Uterus (tissue), 4 donors: ENCODE results near the gene ERF. TPM values are rescaled to one million over a fixed set of nuclear protein-coding genes. Genes with fewer than 3 reads are reported as not detected.

Experiments
- DNase-seq, 2 donors: peaks; one replicate each; pipeline ENCODE4 v3.0.0-alpha.2; 2019 to 2020
- H3K27ac ChIP-seq, 2 donors: fragments of 200-600 bp; sonication (generic); 1 replicate in 1 of 2; 2 replicates in 1 of 2; pipeline ENCODE4 v1.5.1; 2016 to 2018
- H3K27me3 ChIP-seq, 2 donors: fragments of 200-600 bp; sonication (generic); one replicate each; pipeline ENCODE4 v1.5.1; 2018 to 2019; ENCODE audit warnings: control low read depth in 1 of 2
- H3K36me3 ChIP-seq, 2 donors: fragments of 200-600 bp; sonication (generic); one replicate each; pipeline ENCODE4 v1.5.1; 2019; ENCODE audit warnings: control low read depth in 1 of 2
- H3K4me1 ChIP-seq, 2 donors: fragments of 200-600 bp; sonication (generic); one replicate each; pipeline ENCODE4 v1.5.1; 2018 to 2019; ENCODE audit warnings: control low read depth in 1 of 2
- H3K4me3 ChIP-seq, 2 donors: fragments of 200-600 bp; sonication (generic); 1 replicate in 1 of 2; 2 replicates in 1 of 2; pipeline ENCODE4 v1.5.1; 2018 to 2019; ENCODE audit warnings: mild to moderate bottlenecking in 1 of 2
- H3K9me3 ChIP-seq, 2 donors: fragments of 200-600 bp; sonication (generic); one replicate each; pipeline ENCODE4 v1.5.1; 2019; ENCODE audit warnings: control low read depth in 1 of 2
- POLR2A ChIP-seq, 2 donors: fragments of 450-650 bp; IDR thresholded peaks; one replicate each; pipeline ENCODE4 v1.6.1; 2016; ENCODE audit warnings: antibody characterized with exemption in 2 of 2, mild to moderate bottlenecking in 1 of 2, moderate library complexity in 1 of 2
- intact Hi-C: fragments of 100-400 bp; cut with DNase I; formaldehyde crosslinking; loops from one replicate; pipeline ENCODE4 v1.15.1; 2023; ENCODE audit warnings: low total_unique reads
- total RNA-seq, 4 donors: library from RNA; depleted of rRNA in 3 of 4; stranded (reverse); fragments of >200 nt in 3 of 4; gene quantifications; one replicate each; pipeline versions ENCODE4 v1.1.0 to v1.2.4, GENCODE V29; 2014 to 2023
- TF ChIP-seq, protein P1 (sequence below), 4 experiments: fragments of 200-600 bp in 2 of 4; fragments of 450-650 bp in 2 of 4; sonication (generic) in 2 of 4; IDR thresholded peaks; one replicate each; pipeline ENCODE4 v1.5.1; 2016 to 2019; ENCODE audit warnings: antibody characterized with exemption in 4 of 4, mild to moderate bottlenecking in 2 of 4, moderate library complexity in 1 of 4
- donor health status: DM: yes; HTN: yes; CAD: no.

ERF gene
- total RNA-seq, 4 donors from 2014 or later: 14.1 to 141 (median 42.9) TPM

DNA sequence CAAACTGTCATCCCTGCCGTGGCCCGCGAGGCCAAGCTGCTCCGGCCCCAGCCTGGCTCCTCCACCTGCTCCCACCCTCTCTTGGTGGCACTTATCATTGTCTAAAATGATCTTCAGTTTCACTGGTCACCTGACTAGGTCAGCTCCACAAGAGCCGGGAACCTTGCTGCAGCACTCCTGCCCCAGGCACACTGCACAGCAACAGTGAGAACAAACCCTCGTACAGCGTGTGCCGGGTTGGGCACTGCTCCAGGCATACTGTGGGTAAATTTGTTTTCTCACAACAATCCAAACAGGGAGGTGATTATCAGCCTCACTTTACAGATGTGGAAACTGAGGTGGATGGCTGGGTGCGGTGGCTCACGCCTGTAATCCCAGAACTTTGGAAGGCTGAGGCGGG is 46.3 kb downstream of the ERF start:
- intact Hi-C loops: no loop called here
- H3K4me1 ChIP-seq: no peaks in the 10 kb centered on the region
- H3K36me3 ChIP-seq: no peaks in the 10 kb centered on the region
- no peak for DNase-seq
- no peak overlapping the region for H3K4me3 ChIP-seq
- H3K9me3 ChIP-seq: no peaks in the 10 kb centered on the region
- TF ChIP-seq POLR2A (IDR thresholded peaks at IDR 0.05): no peak
- TF ChIP-seq, protein P1, sequence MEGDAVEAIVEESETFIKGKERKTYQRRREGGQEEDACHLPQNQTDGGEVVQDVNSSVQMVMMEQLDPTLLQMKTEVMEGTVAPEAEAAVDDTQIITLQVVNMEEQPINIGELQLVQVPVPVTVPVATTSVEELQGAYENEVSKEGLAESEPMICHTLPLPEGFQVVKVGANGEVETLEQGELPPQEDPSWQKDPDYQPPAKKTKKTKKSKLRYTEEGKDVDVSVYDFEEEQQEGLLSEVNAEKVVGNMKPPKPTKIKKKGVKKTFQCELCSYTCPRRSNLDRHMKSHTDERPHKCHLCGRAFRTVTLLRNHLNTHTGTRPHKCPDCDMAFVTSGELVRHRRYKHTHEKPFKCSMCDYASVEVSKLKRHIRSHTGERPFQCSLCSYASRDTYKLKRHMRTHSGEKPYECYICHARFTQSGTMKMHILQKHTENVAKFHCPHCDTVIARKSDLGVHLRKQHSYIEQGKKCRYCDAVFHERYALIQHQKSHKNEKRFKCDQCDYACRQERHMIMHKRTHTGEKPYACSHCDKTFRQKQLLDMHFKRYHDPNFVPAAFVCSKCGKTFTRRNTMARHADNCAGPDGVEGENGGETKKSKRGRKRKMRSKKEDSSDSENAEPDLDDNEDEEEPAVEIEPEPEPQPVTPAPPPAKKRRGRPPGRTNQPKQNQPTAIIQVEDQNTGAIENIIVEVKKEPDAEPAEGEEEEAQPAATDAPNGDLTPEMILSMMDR (IDR thresholded peaks at IDR 0.05): no peak
- no peaks in the 10 kb centered on the region for H3K27me3 ChIP-seq
- H3K27ac ChIP-seq: no peak overlapping the region

DNA sequence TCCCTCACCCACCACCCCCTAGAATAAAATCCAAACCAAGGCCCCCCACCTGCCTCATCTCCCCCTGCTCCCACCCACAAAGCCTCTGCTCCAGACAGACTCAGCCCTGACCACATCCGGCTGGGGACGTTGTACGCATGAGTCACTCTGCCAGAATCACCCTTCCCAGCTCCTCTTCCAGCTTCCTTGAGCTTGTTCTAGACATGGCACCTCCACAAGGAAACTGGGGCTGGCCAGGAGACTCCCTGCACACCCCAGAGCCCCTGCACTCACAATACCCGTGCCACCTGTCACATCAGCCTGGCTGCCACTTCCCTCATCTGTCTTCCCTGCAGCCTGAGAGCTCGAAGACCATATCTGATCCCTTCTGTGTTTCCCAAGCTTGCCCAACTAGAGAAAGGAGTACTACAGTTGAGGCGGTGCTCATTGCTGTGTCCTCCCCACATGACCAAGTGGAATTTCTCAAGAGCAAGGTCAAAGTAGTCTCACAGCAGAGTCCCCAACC is 47.1 kb downstream of the ERF start:
- intact Hi-C loops: no loop called here
- TF ChIP-seq, protein P1 (IDR thresholded peaks at IDR 0.05): no peak
- no peak for TF ChIP-seq POLR2A (IDR thresholded peaks at IDR 0.05)
- Histone ChIP-seq H3K36me3 (no peaks in the 10 kb centered on the region), H3K9me3 (no peaks in the 10 kb centered on the region), H3K4me1 (no peaks in the 10 kb centered on the region), H3K4me3 (no peak overlapping the region), H3K27me3 (no peaks in the 10 kb centered on the region), H3K27ac (no peak overlapping the region)
- no peak for DNase-seq

GRCh38 chr19:42206871-42207755 is 47.8 kb downstream of the ERF start:
- Histone ChIP-seq H3K4me1 (no peaks in the 10 kb centered on the region), H3K27me3 (no peaks in the 10 kb centered on the region), H3K9me3 (no peaks in the 10 kb centered on the region), H3K4me3 (no peak overlapping the region), H3K36me3 (no peaks in the 10 kb centered on the region), H3K27ac (no peak overlapping the region)
- DNase-seq: no peak
- TF ChIP-seq, protein P1 (IDR thresholded peaks at IDR 0.05): no peak
- no peak for TF ChIP-seq POLR2A (IDR thresholded peaks at IDR 0.05)
- intact Hi-C loops: no loop called here

GRCh38 chr19:42204664-42205063 is 50.3 kb downstream of the ERF start:
- Histone ChIP-seq H3K4me3 (no peak overlapping the region), H3K27ac (no peak overlapping the region), H3K27me3 (no peaks in the 10 kb centered on the region), H3K36me3 (no peaks in the 10 kb centered on the region), H3K9me3 (no peaks in the 10 kb centered on the region), H3K4me1 (no peaks in the 10 kb centered on the region)
- DNase-seq: no peak
- TF ChIP-seq, protein P1 (IDR thresholded peaks at IDR 0.05): no peak
- TF ChIP-seq POLR2A (IDR thresholded peaks at IDR 0.05): no peak
- intact Hi-C loops: no loop called here

DNA sequence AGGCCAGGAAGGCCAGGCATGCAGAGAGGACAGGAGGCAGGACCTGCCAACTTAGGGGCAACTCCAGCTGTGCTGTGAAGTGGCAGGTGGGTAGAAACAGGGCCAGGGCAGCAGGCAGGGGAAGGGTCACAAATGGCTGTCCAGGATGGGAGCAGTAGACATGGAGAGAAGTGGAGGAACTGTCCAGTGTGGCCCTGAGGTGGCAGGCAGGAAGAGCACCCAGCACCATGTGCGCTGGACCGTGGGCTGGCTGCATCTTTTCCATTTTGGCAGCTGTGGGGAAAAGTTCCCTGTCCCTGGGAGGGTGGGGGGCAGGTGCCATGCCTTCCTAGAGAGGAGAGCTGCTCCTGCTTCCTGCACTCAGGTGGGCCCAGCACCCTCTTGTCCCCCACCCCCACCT is 51.2 kb downstream of the ERF start:
- no peaks in the 10 kb centered on the region for H3K4me1 ChIP-seq
- no peaks in the 10 kb centered on the region for H3K27me3 ChIP-seq
- no peak for DNase-seq
- intact Hi-C loops: no loop called here
- no peak overlapping the region for H3K4me3 ChIP-seq
- H3K9me3 ChIP-seq: no peaks in the 10 kb centered on the region
- TF ChIP-seq, protein P1 (IDR thresholded peaks at IDR 0.05): no peak
- no peak for TF ChIP-seq POLR2A (IDR thresholded peaks at IDR 0.05)
- H3K36me3 ChIP-seq: no peaks in the 10 kb centered on the region
- no peak overlapping the region for H3K27ac ChIP-seq
